CD4-positive, alpha-beta T cell treated with Interleukin-4 for 4 hours (primary cell): Measurements from ENCODE around the gene C19orf12.
"Not testable (repeated sequence)": the region's sequence is repeated elsewhere in the genome, so short reads cannot be mapped to it uniquely, and the experiment has no call there.

Experiments used
- DNase-seq: peaks from one replicate; pipeline ENCODE4 v3.0.0-alpha.2; 2020

The C19orf12 gene

GRCh38 chr19:29727906-29728305 is 12.8 kb upstream of the C19orf12 start:
- DNase-seq: no peak

GRCh38 chr19:29724746-29725145 is 9.7 kb upstream of the C19orf12 start:
- DNase-seq: no peak

GRCh38 chr19:29724102-29724641 is 9.1 kb upstream of the C19orf12 start:
- no peak for DNase-seq

DNA sequence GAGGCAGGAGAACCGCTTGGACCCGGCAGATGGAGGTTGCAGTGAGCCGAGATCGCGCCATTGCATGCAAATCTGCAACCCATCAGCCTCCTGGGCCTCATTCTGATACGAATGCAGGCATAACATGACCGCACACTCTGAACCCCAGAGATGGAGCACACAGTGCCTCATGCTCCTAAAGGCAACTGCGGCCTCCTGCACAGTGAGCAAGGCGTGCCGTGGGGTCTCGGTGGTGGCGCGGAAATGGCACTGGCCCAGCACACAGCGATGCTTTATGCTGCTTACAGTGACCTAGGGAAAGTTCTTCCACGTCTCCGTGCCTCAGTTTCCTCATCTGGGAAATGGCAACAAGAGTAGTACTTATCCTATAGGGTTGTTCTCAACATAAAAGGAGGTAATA is 2.0 kb upstream of the C19orf12 start:
- DNase-seq: no peak

GRCh38 chr19:29715701-29716581 is 880 bp upstream of the C19orf12 start:
- no peak for DNase-seq

- peak; percentile 67 for DNase-seq
Measured at GRCh38 chr19:29714371-29714952, 599 bp downstream of the C19orf12 start.

GRCh38 chr19:29712744-29713516 is 2.1 kb downstream of the C19orf12 start:
- DNase-seq: no peak

- no peak for DNase-seq
Measured at GRCh38 chr19:29711584-29712132, 3.4 kb downstream of the C19orf12 start.

DNA sequence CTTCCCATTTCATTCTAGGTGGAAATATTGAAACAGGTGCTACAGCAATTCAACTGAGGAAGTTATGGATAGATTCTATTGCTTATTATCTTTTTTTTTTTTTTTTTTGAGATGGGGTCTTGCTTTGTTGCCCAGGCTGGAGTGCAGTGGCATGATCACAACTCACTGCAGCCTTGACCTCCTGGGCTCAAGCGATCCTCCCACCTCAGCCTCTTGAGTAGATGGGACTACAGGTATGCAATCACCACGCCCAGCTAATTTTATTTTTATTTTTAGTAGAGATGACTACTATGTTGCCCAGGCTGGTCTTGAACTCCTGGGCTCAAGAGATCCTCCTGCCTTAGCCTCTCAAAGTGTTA is 5.6 kb downstream of the C19orf12 start:
- not testable (repeated sequence) for DNase-seq

DNA sequence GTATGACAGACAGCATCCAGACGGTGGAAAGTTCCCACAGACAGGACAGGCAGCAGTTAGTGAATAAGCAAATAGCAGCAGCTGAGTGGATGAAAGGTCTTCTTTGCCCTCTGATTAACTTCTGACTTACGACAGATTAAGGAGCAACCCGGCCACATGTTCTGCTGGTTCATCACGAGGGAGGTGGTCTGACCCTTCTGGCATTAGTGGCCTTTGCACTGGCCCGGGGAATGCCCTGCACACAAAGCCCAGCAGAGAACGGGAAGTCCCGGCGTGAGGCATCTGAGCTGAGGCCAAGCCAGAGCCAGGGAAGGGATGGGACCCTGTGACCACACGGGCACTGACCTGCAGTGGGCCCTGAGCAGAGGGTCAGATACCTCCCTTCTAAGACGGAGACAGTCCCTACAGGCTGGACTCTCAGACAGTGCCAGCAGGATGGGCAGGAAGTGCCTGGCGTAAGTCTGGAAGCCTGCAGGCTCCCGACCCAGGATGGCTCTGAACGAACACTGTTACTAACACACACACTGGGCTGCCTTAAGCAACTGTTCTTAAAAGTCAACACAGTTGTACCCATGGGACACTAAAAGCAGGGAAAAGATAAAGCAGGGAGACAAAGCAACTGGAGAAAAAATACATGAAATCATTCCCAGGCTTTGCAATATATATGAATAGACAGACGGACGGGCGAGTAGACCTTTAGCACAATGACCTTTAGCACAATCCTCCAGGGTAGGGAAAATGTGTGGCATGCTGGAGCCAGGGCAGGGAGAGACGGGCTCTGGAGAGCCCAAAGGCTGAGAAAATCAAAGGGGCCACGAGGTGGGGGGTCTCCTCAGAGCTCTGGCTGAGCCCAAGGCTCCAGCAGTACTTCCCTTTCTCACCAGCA is 6.3 kb downstream of the C19orf12 start:
- no peak for DNase-seq

- DNase-seq: no peak
Measured at GRCh38 chr19:29706635-29707034, 8.4 kb downstream of the C19orf12 start.

GRCh38 chr19:29705706-29706105 is 9.4 kb downstream of the C19orf12 start:
- DNase-seq: no peak

- peak; percentile 56 for DNase-seq
Measured at GRCh38 chr19:29704562-29705558, 10.2 kb downstream of the C19orf12 start.

DNA sequence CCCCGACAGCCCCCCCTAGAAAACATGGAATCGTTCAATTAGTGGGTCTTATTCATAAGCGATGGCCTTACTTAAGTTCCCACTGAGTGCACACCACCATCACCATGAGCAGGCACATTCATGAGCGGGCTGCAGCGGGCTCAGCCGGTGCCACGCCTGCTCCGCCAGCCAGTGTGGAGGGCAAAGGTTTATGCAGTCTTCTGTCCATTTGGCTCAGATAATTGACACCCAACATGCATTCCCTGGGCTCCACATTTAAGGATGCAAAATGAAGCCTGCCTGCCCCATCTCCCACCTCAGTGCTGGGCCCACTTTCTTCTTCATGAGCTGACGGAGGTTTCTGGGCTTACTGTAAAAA is 12.1 kb downstream of the C19orf12 start:
- DNase-seq: no peak

- no peak for DNase-seq
Measured at GRCh38 chr19:29702161-29702962, 12.7 kb downstream of the C19orf12 start.

DNA sequence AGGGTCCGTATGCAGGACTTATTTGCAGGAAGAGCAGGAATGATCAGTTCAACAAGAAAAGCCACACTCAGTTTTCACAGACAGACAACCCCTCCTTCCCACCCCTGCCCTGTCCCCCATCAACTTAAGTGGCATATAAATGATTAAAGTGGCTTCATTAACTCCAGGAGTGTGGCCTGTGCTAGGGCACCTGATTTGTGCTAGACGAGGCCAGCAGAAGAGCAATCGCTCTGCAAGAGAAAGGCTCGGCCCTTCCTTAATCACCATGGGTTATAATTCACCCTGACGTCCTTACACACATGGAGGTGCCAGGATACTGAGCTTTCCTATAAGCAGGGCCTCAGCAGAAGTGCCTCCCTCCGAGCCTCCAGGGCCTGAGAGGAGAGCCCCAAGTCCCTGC is 14.6 kb downstream of the C19orf12 start:
- no peak for DNase-seq

GRCh38 chr19:29699861-29700260 is 15.2 kb downstream of the C19orf12 start:
- DNase-seq: no peak

GRCh38 chr19:29697523-29698261 is 17.4 kb downstream of the C19orf12 start:
- no peak for DNase-seq

DNA sequence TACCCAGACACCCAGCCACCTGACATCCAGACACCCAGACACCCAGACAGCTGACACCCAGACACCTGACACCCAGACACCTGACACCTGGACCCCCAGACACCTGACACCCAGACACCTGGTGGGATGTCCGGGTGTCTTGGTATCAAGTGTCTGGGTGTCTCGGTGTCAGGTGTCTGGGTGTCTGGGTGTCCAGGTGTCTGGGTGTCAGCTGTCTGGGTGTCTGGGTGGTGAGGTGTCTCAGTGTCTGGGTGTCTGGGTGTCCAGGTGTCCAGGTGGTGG is 18.6 kb downstream of the C19orf12 start:
- DNase-seq: no peak
